NCI-H460 (cell line): ENCODE measurements around the gene ADGRE2. TPM values are rescaled to one million over a fixed set of nuclear protein-coding genes. Genes with fewer than 3 reads are reported as not detected.
"Not testable (repeated sequence)": the region's sequence is repeated elsewhere in the genome, so short reads cannot be mapped to it uniquely, and the experiment has no call there.

Experiments used
- DNase-seq: peaks from one replicate; pipeline ENCODE4 v3.0.0-alpha.2; 2016; ENCODE audit warnings: low read depth; ENCODE audit errors: extremely low read depth
- polyA plus RNA-seq: library from polyadenylated mRNA; depleted of rRNA; stranded (reverse); fragments of >200 nt; gene quantifications from 2 replicates; pipeline ENCODE4 v1.2.3, GENCODE V29; 2014; cell fraction: nucleus; rRNA removed
- total RNA-seq: library from RNA; depleted of rRNA; stranded (reverse); fragments of >200 nt; shearing (Covaris generic); gene quantifications from 2 replicates; pipeline ENCODE4 v1.2.3, GENCODE V29; 2014; rRNA removed

Gene ADGRE2
- 0.43 and 0.45 TPM in 2 replicates for total RNA-seq
- 0.24 and 0.75 TPM in 2 replicates for polyA plus RNA-seq

DNA sequence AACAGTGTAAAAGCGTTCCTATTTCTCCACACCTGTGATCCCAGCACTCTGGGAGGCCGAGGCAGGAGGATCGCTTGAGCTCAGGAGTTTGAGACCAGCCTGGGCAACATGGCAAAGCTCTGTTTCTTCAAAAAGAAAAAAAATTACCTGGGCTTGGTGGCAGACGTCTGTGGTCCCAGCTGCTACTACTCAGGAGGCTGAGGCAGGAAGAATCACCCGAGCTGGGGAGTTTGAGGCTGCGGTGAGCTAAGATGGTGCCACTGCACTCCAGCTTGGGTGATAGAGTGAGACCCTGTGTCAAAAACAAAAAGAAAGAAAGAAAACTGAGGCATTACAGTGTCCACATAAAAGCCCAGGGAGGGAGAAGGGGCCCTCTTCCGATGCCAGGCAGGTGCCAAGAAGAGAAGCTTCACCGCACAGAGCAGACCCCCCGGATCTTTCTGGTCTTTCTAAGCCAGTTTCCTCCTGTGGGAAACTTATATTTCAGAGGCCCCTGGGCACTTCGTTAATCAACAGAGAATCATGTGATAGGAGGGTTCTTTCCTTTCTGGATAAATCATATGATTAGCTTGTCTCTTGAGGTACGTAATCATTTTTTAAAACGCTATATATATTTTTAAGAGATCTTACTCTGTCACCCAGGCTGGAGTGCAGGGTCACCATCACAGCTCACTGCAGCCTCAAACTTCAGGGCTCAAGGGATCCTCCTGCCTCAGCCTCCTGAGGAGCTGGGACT lies at the start of gene ADGRE2:
Gene ADGRE2, minus strand, starts transcription at position 451 of the 736 bp plus-strand sequence. CDS start 1,804 bp downstream, outside the sequence.
- not testable (repeated sequence) for DNase-seq

GRCh38 chr19:14826006-14826405 lies 47.6 kb upstream of the ADGRE2 start:
- no peak for DNase-seq

DNA sequence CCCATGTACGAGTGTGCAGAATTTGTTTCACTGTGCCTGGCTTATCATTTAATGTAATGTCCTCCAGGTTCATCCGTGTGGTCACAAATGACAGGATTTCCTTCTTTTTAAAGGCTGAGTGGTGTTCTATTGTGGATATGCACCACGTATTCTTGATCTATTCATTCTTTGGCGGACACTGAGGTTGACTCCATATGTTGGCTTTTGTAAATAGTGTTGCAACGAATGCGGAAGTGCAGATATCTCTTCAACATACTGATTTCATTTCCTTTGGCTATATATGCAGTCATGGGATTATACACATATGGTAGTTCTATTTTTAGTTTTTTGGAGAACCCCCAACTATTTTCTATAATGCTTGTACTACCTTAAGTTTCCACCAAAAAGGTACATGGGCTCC lies 43.6 kb upstream of the ADGRE2 start:
- no peak for DNase-seq

DNA sequence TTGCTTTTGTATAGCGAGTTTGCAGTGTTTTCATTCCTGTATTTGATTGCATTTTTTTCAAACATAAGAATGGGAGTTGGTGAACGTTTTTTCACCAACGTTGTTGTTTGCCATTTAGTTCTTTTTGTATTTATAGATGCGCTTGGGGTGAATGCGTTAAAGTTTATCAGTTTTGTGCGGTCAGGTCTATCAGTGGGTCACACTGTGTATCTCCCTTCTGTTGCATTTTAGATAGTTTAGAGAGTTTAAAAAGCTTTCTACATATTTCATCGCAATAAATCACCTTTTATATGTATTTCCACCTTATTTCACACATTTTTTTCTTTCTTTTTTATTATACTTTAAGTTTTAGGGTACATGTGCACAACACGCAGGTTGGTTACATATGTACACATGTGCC lies 40.2 kb upstream of the ADGRE2 start:
- DNase-seq: no peak

DNA sequence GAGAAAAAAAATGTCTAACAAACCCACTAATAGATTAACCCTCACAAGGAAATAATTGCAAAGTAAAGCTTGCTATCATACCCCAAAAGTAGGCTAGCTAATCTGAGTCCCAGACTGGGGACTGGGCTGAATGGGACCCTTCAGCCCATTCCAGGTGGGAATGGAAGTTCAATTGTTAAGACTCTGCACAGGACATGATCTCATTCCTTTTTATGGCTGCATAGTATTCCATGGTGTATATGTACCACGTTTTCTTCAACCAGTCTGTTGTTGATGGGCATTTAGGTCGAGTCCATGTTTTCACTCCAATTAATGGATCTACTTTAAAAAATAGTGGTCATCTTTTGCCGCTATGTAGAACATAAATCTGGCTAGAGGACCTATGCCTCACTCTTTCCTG lies 38.7 kb upstream of the ADGRE2 start:
- no peak for DNase-seq

DNA sequence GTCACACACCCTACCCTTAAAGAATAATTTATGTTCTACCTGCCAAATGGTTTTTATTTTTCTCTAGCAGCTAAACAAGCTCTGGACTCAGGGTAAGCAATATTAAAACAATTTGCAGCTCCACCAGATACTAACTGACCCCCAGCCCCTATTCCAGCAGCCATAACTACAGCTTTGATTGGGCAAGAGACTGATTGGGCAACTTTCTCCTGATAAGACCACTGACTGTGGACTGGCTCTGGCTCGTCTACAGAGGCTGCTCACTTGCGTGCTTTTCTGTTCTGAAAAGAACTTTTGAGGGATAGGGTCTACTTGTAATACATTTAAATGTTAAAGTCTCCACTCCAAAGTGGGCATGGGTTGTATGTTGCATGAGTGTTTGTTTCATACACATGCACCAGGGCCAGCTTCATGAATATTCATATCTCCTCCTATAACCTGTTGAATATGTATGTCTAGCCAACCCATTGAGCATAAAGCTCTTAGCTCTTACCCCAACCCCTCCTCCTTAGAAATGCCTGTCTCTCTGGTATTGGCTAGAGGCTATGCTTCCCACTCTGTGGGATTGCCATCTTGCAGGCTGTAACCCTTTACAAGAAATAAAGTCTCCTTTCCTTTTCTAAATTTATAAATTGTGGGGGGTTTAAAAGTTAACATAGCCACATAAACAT lies 36.8 kb upstream of the ADGRE2 start:
- DNase-seq: no peak

DNA sequence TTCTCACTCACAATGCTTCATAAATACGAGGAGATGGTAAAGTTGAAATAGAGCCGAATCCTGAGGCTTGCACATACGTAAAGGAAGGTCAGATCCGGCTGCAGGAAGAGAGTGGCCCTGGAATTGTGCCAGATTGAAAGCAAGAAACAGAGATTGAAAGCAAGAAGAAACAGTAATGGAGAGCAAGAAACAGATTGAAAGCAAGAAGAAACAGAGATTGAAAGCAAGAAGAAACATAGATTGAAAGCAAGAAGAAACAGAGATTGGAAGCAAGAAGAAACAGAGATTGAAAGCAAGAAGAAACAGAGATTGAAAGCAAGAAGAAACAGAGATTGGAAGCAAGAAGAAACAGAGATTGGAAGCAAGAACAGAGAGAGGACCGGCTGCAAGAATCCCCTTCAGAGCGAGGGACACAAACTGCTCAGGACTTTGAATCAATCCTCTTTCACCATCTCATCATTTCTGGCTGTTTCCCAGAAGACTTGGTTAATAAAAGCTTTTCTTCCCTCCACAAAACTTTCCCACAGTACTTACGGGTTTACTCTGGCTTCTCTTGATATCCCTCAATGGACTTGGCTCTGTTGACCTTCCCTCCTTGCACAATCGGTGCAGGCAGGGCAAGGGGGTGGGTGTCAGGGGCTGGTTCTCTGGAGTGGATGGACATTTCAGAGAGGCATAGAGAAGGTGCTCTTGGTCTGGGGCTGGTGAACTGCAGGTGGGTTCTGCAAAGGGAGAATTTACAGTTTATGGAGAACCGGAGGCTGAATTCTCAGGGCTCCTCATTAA lies 31.1 kb upstream of the ADGRE2 start:
- no peak for DNase-seq

DNA sequence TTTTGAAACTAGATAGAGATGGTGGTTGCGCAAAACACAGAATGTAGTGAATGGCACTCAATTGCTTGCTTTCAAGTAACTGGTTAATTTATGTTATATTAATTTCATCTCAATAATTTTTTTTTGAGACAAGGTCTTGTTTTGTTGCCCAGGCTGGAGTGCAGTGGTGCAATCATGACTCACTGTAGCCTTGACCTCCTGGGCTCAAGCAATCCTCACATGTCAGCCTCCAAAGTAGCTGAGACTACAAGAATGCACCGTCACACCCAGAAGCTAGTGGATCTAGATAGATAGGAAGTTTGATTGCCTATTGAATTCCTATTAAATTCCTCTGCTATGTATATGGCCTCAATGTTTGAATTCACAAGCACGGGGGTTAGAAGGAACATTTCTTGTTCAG lies 26.4 kb upstream of the ADGRE2 start:
- no peak for DNase-seq

GRCh38 chr19:14798760-14799159 lies 20.4 kb upstream of the ADGRE2 start:
- no peak for DNase-seq

DNA sequence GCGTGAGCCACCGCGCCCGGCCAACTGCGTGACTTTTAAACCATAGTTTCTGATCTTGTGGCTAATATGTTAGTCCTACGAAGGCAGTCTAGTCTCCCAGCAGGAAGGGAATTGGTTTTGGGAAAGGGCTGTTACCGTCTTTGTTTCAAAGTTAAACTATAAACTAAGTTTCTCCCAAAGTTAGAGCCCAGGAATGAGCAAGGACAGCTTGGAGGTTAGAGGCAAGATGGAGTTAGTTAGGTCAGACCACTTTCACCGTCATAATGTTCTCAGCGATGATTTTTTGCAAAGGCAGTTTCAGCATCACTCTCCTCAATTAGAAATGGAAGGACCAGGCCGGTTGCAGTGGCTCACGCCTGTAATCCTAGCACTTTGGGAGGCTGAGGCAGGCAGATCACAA lies 17.7 kb upstream of the ADGRE2 start:
- no peak for DNase-seq

GRCh38 chr19:14795078-14795721 lies 16.8 kb upstream of the ADGRE2 start:
- DNase-seq: no peak

DNA sequence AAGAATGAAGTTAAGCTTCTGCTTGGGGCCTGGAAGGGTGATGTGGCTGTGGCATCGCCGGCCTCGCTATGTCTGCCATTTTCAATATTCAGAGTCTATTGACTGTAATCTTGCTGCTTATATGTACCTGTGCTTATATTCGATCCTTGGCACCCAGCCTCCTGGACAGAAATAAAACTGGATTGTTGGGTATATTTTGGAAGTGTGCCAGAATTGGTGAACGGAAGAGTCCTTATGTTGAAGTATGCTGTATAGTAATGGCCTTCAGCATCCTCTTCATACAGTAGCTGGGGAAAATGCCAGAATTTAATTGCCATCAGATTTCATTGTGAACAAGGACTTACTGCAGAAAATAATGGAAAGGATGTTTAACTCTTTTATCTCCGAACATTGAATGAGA lies 13.9 kb upstream of the ADGRE2 start:
- not testable (repeated sequence) for DNase-seq

GRCh38 chr19:14786421-14786851 lies 8.1 kb upstream of the ADGRE2 start:
- DNase-seq: peak; percentile 4

DNA sequence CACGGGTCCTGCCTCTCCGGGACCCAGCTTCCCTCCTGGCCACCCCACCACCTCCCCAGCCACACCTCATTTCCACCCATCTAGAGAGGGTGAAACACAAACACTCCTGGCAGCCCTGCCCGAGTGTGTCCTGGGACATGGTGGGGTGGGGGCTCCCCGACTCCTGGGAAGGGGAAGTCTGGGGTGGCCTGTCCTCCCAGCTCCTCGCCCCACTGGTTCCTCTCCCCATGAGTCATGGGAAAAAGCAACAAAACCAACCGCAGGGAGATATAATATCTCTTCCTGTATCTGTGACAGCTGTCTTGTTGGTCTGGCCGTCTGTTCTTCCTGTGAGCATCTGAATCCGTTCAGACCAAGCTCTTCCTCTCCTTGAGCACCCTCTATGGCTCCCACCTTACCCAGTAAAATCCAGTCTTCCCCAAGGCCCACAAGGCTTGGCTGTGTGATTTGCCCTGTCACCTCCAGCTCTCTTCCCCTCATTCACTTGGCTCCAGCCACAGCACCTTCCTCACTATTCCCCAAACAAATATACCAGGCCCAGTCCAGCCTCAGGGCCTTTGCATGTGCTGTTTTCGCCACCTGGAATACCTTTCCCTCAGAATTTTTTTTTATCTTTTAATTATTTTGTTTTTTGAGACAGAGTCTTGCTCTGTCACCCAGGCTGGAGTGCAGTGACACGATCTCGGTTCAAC lies 6.9 kb upstream of the ADGRE2 start:
- not testable (repeated sequence) for DNase-seq

GRCh38 chr19:14784730-14785101 lies 6.4 kb upstream of the ADGRE2 start:
- not testable (repeated sequence) for DNase-seq

DNA sequence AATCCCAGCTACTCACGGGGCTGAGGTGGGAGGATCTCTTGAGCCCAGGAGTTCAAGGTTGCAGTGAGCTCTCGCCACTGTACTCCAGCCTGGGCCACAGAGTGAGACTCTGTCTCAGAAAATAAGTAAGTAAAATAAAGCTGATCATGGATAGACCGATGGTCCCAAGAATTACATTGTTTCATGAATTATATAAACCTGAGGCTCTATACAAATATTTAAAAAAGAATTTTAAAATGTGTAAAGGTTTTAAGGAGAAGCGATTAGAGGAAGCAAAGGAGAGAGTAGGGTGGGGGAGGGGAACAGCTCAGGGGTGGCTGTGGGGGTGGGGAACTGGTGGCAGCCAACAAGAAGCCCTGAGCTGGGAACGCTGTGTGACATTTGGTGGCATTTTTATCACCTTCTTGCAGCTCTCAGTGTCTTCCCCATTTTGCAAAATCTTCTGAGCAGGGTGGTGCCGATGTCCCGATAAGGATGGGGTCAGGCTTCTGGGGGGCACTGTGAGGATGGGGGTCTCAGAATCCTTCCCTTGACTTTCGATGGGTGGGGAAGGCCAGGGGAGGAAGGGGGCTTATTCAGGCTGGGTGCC lies 5.1 kb upstream of the ADGRE2 start:
- DNase-seq: not testable (repeated sequence)

GRCh38 chr19:14782626-14783409 lies 4.5 kb upstream of the ADGRE2 start:
- DNase-seq: no peak

DNA sequence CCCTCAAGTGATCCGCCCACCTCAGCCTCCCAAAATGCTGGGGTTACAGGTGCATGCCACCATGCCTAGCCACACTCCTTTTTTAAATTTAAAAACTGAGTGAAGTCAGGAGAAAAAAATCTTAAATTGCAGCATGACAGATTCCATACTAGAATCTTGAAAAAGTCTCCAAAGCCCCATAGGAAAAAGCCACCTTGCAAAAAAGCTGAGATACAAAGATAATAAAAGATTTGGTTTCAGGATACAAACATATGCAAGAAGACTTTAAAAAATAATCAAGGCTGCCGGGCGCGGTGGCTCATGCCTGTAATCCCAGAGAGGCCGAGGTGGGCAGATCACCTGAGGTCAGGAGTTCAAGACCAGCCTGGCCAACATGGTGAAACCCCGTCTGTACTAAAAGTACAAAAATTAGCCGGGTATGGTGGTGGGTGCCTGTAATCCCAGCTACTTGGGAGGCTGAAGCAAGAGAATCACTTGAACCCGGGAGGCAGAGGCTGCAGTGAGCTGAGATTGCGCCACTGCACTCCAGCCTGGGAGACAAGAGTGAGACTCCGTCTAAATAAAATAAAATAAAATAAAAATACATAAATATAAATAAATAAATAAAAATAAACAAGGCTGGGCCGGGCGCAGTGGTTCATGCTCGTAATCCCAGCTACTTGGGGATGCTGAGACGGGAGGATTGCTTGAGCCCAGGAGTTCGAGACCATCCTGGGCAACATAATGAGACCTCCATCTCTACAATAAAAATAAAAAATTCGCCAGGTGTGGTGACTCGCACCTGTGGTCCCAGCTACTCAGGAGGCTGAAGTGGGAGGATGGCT lies 3.6 kb upstream of the ADGRE2 start:
- DNase-seq: not testable (repeated sequence)
